HEK293T (cell line): ENCODE data around the gene KRTAP9-8.

Experiments
- BHLHE40 ChIP-seq: fragments of 450-650 bp; IDR thresholded peaks from 2 replicates; pipeline ENCODE4 v1.6.1; 2016; ENCODE audit warnings: mild to moderate bottlenecking, moderate library complexity, borderline replicate concordance
- ELF4 ChIP-seq: fragments of 450-650 bp; IDR thresholded peaks from 2 replicates; pipeline ENCODE4 v1.6.1; 2017; ENCODE audit warnings: antibody characterized with exemption
- FOXA1 ChIP-seq: fragments of 450-650 bp; IDR thresholded peaks from 2 replicates; pipeline ENCODE4 v1.6.1; 2016; ENCODE audit warnings: mild to moderate bottlenecking
- FOXM1 ChIP-seq: fragments of 450-650 bp; IDR thresholded peaks from 2 replicates; pipeline ENCODE4 v1.6.1; 2017; ENCODE audit warnings: mild to moderate bottlenecking, borderline replicate concordance
- LEF1 ChIP-seq: fragments of 450-650 bp; IDR thresholded peaks from 2 replicates; pipeline ENCODE4 v1.6.1; 2017; ENCODE audit warnings: mild to moderate bottlenecking, borderline replicate concordance
- SP1 ChIP-seq: fragments of 450-650 bp; IDR thresholded peaks from 2 replicates; pipeline ENCODE4 v1.6.1; 2017
- TF ChIP-seq, protein P1 (sequence below): fragments of 450-650 bp; IDR thresholded peaks from 2 replicates; pipeline ENCODE4 v1.6.1; 2016

DNA sequence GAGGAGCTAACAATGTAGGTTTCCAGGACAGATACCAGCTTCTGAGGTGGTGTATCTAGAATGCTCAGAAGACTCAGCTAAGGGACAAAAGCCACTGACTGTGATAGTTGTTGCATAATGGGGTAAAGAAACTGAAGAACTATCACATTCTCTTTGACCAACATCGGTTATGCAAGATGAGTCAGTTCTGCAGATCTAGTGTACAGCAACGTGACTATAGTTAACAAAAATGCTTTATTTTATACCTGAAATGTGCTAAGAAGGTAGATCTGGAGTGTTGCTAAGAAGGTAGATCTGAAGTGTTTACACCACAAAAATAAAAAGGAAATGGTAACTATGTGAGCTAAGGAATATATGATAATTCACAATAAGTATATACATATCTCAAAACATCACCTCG, 29.9 kb downstream of the KRTAP9-8 start:
- no peak for TF ChIP-seq LEF1
- no peak for TF ChIP-seq ELF4
- no peak for TF ChIP-seq FOXM1
- no peak for TF ChIP-seq SP1
- TF ChIP-seq FOXA1: no peak
- no peak for TF ChIP-seq BHLHE40
- TF ChIP-seq, protein P1, sequence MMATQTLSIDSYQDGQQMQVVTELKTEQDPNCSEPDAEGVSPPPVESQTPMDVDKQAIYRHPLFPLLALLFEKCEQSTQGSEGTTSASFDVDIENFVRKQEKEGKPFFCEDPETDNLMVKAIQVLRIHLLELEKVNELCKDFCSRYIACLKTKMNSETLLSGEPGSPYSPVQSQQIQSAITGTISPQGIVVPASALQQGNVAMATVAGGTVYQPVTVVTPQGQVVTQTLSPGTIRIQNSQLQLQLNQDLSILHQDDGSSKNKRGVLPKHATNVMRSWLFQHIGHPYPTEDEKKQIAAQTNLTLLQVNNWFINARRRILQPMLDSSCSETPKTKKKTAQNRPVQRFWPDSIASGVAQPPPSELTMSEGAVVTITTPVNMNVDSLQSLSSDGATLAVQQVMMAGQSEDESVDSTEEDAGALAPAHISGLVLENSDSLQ: no peak
